ENCODE results near the gene TMEM150B.

The TMEM150B gene

DNA sequence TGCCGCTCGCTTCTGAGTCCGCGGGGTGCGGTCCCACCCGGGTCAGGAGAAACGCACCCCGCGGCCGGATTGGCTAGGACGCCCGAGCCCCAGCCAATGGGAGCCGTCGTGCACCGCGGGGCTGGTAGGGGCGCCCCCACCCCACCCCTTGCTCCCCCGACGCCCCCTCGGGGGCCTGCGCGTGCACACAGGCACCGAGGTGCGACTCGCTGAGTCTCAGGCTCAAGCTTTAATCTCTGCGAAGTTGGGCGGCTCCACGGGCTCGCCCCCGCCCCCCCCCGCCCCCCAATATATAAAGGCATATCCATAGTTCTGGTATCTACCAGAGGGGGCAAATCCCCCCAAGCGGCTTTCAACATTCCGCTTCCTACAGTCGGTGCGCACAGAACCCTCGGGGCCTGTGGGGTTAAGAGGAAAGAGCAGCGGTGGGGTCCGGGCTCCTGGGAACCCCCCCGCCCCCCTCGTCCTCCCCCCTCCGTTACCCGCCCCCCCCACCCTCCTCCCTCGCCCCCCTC is 29.6 kb upstream of the TMEM150B start, which contains the start of gene COX6B2:
Gene COX6B2, minus strand, starts transcription at position 22 of the 515 bp plus-strand sequence. CDS start 198 bp downstream, outside the sequence.
- no peak for DNase-seq

GRCh38 chr19:55353803-55354697 is 28.9 kb upstream of the TMEM150B start:
- peak; percentile 59 for DNase-seq

- DNase-seq, result no peak
Measured at GRCh38 chr19:55353356-55353802, 28.2 kb upstream of the TMEM150B start.

DNA sequence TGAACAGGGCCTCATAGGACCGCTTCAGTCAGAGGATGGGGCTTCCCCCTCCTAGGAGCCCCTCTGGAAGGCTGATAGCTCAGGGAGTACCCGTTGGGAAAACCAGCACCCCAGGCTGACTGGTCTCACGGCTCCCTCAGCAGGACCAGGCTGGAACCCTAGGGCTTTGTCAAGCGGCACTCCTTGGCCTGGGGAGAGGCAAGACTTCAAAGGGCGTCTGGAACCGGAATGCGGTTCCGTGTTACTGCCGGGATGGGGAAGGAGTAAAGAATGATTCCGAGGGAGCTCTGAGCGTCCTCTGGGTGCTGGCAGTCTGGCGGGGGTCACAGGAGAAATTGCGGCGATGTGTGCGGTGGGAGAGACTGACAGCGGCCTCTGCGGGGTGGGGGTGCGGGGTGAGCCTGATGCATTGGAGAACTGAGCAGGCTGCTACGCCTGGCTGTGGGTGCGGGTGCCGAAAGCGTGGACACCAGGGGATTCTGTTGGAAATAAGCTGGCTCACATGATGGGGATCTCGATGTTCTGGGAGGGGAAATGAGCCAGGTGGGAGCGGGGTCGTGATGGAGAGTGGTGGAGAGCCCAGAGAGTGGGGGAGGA is 27.5 kb upstream of the TMEM150B start:
- no peak for DNase-seq

DNA sequence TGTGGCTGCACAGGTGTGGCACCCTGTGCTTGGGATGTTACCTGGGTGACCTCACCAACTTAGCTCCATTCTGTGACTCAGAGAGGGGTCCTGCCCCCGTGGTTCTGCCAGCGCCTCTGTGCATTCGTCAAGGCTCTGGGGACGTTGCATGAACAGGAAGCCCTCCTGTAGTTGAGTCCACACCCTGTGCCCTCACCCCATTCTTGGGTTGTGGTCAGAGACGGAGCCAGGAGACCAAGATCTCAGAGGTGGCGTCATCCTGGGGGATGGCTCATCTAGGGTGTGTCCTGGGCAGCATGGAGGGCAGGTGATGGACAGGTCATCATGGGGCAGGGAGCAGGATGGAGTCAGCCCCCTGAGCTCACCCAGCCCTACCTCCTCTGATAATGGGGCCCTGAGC is 26.9 kb upstream of the TMEM150B start:
- DNase-seq, result no peak

DNA sequence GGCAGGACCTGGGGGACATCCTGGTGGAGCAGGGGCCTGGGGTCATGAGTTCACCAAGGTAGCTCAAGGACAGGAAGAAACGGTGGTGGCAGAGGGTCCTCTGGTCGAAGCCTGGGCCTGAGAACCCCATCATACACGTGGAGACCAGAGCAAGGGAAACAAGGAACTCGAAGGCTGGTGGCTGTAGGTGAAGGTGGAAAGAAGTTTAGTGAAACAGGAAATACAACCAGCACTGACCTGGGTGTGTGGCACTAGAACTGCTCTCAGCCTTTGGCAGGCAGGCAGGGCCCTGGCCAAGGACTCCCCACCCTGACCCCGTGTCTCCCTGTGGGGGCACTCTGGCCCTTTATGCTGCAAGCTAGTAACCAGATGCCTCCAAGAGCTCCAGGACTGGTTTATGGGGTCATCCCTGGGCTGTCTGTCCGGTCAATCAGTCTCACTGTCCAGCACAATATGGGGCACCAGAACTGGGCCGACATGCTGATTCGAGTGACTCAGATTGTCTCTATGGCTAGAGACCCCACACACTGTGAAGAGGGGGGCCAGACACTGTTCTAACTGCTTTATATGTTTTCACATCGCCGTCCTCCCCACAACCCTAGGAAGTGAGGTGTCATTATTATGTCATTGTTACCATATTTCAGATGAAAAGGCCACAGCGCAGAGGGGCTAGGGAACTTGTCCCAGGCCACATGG is 25.6 kb upstream of the TMEM150B start:
- DNase-seq, result no peak

- no peak for DNase-seq
Measured at GRCh38 chr19:55348317-55349034, 23.3 kb upstream of the TMEM150B start.

- DNase-seq, result no peak
Measured at GRCh38 chr19:55347442-55348009, 22.4 kb upstream of the TMEM150B start.

DNA sequence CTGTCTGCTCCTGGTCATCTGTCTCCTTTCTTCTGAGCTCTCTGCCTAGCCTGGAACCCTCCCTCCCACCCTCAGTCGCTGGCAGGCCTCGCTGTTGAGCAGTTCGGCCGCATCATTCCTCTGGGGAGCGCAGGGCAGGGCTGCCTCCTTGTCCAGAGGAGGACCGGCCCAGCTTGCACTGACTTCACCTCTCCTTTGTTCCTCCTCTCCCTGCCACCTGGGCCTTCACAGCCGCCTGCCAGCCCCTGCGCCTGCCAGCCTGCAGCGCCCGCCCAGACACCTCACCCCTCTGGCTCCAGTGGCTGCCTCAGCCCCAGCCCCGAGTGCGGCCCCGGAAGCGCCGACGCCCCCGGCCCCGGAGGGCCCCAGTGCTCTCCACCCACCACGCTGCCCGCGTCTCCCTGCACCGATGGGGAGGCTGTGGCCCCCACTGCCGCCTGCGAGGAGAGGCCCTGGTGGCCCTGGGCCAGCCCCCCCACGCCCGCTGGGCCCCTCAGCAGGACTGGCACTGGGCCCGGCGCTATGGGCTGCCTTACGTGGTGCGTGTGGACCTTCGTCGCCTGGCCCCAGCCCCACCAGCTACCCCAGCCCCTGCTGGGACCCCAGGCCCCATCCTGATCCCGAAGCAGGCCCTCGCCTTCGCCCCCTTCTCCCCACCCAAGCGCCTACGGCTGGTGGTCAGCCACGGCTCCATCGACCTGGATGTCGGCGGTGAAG is 21.7 kb upstream of the TMEM150B start:
- no peak for DNase-seq

DNA sequence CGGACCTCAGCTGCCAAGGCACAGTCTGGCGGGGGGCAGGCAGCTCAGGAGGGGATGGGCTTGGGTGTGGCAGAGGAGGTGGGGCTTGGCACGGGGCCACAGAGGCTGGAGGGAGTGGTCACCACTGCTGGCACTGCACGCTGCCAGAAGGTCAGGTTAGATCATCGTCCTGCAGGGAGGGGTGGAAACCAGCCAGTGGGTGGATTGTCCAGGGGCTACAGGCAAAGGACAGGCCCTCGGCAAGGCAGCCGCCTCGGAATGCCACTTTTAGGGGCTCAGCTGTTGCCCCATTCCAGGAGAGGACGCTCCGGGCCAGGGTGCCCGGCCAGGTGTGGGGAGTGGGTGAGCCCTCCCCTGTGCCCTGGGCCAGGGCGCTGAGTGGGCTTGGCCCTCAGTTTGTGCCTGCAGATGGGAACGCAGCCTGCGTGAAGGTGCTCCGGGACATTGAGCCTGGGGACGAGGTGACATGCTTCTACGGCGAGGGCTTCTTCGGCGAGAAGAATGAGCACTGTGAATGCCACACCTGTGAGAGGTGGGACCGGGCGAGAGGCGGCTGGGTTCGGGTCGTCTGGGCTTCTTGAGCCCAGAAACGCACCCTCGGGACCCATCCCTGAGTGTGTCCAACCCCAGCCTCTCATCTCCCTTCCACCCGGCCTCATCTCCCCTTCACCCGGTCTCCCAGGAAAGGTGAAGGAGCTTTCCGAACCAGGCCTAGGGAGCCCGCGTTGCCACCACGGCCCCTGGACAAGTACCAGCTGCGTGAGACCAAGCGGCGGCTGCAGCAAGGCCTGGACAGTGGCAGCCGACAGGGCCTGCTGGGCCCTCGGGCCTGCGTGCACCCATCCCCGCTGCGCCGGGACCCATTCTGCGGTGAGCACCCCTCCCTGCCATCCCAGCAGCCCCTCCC is 20.9 kb upstream of the TMEM150B start:
- no peak for DNase-seq

- DNase-seq, result no peak
Measured at GRCh38 chr19:55345101-55345817, 20.1 kb upstream of the TMEM150B start.

DNA sequence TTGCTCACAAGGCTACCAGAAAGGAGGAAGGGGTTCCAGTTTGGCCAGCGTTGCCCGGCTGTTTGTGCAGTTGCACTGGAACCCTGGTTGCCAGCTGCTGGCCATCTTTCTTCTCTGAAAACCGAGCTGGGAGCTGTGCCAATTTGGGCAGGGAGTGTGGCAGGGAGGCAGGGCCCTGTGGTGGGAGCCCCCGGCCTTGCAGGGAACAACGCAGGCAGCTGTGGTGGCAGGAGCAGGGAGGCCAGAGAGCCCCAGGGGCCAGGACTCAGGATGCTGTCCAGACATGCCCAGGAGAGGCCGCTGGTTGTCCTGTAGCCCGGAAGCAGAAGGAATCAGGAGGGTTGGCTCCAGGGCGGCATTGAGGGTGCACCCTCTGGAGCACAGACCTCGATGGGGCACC is 19.3 kb upstream of the TMEM150B start:
- no peak for DNase-seq

DNA sequence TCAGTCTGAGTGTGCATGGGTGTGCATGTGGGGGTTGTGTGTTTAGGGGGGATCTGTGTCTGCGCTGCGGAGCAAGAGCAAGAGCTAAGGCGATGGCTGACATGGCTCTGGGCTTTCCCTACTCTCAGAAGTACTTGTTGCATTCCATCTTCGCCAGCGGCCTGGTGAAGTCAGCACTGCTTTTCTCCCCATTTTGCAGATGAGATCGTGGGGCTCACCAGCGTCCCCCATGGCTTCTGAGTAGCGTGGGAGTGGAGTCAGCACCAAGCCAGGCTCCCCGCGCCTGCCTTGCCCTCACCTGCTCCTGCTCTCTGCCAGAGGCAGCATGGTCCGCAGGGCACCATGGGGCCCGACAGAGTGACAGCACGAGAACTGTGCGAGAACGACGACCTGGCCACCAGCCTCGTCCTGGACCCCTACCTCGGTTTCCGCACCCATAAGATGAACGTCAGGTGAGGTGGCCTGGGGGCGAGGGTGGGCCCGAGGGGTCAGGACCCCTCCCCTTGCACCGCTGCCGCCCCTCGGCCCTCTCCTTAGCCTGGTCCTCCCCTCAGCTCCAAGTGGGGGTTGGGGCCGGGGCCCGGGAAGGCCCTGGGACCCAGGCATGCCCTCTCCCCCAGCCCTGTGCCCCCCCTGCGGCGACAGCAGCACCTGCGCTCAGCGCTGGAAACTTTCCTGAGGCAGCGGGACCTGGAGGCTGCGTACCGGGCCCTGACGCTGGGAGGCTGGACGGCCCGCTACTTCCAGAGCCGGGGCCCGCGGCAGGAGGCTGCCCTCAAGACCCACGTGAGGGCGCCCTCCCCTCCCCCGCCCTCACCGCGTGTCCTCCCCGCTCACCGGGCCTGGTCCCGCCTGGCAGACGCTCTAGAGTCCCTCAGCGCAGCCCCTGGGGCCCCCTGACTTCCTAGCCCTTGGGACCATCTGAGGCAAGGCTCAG is 16.7 kb upstream of the TMEM150B start:
- DNase-seq, result no peak

GRCh38 chr19:55341171-55341588 is 16.0 kb upstream of the TMEM150B start:
- DNase-seq, result peak; percentile 64

- DNase-seq, result no peak
Measured at GRCh38 chr19:55340784-55341147, 15.6 kb upstream of the TMEM150B start.

DNA sequence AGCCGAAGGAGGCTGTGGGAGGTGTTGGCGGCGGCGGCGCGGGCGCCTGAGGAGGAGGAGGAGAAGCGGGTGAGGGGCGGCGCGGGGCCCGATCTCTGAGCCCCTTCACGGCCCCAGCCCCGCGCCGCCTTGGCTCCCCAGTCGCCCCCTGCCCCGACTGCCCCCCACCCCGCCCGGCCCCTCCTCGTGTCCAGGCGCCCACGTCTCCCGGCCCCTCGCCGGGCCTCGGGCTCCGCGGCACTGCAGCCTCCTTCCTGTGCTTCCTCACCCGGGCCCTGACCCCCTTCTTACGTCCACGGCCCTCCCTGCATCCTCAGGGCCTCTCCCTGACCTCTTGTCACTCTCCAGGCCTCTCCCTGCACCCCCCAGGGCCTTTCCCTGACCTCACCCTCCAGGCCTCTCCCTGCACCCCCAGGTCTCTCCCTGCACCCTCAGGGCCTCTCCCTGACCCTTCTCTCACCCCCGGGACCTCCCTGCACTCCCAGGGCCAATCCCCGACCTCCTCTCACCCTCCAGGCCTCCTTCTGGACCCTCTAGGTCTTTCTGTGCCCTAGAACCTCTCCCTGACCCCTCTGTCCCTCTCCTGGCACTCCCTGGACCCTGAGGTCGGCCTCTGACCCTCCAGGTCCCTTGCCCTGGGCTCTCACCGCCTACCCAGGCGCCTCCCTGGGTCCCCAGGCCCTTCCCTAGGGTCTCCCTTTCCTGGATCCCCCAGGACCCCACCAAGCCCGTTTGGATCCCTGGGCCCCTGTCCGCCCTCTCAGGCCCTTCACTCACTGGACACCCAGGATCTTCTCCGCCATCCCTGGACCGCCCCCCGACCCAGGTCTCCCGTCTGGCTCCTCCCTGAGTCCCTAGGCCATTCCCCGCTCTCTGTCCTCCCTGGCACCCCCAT is 15.0 kb upstream of the TMEM150B start:
- DNase-seq, result no peak

DNA sequence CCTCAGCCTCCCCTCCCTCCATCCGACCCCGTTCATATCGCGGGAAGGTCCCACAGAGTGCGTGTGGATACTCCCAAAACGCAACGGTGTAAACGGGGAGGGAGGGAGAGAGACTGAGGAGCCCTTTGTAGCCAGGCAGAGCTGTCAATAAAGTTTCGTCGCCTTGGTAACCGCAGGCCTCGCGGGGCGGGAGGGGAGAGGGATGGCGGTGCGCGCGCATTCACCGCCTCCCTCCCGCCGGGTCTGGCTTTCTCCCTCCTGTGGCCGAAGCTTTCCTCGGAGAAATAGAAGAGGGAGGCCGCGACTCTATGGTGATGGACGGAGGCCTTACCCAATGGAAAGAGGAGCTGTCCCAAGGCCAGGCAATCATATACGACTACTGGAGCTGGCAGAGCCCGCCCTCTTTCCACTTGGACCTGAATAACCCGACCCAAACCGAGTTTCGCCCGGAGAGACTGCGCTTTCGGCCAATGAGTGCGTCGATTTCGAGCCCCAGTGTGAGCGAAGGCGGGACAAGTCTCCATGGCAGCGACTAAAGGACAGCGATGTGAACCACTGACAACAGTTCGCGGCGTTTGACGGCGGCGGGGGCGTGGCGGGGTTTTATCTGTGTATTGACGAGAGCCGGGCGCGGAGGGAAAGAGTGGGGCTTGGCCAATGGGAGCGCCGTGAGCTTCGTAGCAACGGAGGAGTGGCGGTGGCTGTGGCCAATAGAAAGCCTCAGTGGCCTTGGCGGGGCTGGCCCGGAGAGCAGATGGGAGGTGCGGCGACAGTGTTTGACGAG is 14.2 kb upstream of the TMEM150B start, which contains the start of gene KMT5C:
Gene KMT5C, plus strand, starts transcription at position 772 of the 784 bp plus-strand sequence. CDS start 2,061 bp downstream, outside the sequence.
- DNase-seq, result peak; percentile 100
